Skeletal muscle tissue (tissue), 4 donors: ENCODE results near the gene RPP40. TPM values are rescaled to one million over a fixed set of nuclear protein-coding genes. Genes with fewer than 3 reads are reported as not detected.
"Not testable (repeated sequence)": the region's sequence is repeated elsewhere in the genome, so short reads cannot be mapped to it uniquely, and the experiment has no call there.

ENCODE experiments used
- H3K27ac ChIP-seq: one replicate; pipeline ENCODE4 v1.7.0; 2013; ENCODE audit warnings: mild to moderate bottlenecking, low read depth, low read length, inconsistent platforms
- H3K27me3 ChIP-seq, 3 donors: one replicate each; pipeline ENCODE4 v1.7.0; 2013; ENCODE audit warnings: low read length in 3 of 3; ENCODE audit not compliant: control insufficient read depth in 3 of 3, insufficient read depth in 3 of 3
- H3K36me3 ChIP-seq, 3 donors: one replicate each; pipeline ENCODE4 v1.7.0; 2013; ENCODE audit warnings: low read length in 3 of 3; ENCODE audit not compliant: control insufficient read depth in 3 of 3, insufficient read depth in 3 of 3
- H3K4me1 ChIP-seq, 3 donors: one replicate each; pipeline ENCODE4 v1.7.0; 2013; ENCODE audit warnings: low read length in 3 of 3, mild to moderate bottlenecking in 3 of 3; ENCODE audit not compliant: control insufficient read depth in 3 of 3, insufficient read depth in 3 of 3
- H3K4me3 ChIP-seq, 3 donors: one replicate each; pipeline ENCODE4 v1.7.0; 2013; ENCODE audit warnings: low read length in 3 of 3
- H3K9ac ChIP-seq, 3 donors: one replicate each; pipeline ENCODE4 v1.7.0; 2013; ENCODE audit warnings: low read length in 3 of 3, mild to moderate bottlenecking in 3 of 3, moderate library complexity in 2 of 3, low read depth in 1 of 3
- H3K9me3 ChIP-seq, 3 donors: one replicate each; pipeline ENCODE4 v1.7.0; 2013; ENCODE audit warnings: low read length in 3 of 3; ENCODE audit not compliant: control insufficient read depth in 3 of 3
- total RNA-seq: library from RNA; depleted of rRNA; stranded (reverse); fragments of >200 nt; gene quantifications from one replicate; pipeline ENCODE4 v1.2.3, GENCODE V29; 2014
- donor health status: Osteomylitis.

Gene RPP40
- total RNA-seq, 1 donor from 2014 or later, result 9.9 TPM

GRCh38 chr6:5034736-5035135, 30.9 kb upstream of the RPP40 start:
- no peaks in the 10 kb centered on the region for H3K4me1 ChIP-seq
- no peaks in the 10 kb centered on the region for H3K36me3 ChIP-seq
- H3K27me3 ChIP-seq, result no peaks in the 10 kb centered on the region
- no peak overlapping the region for H3K27ac ChIP-seq
- H3K4me3 ChIP-seq, result no peak overlapping the region
- H3K9ac ChIP-seq, result no peak overlapping the region
- H3K9me3 ChIP-seq, result no peaks in the 10 kb centered on the region

GRCh38 chr6:5034328-5034727, 30.5 kb upstream of the RPP40 start:
- Histone ChIP-seq H3K27me3 (no peaks in the 10 kb centered on the region), H3K27ac (no peak overlapping the region), H3K4me3 (no peak overlapping the region), H3K4me1 (no peaks in the 10 kb centered on the region), H3K36me3 (no peaks in the 10 kb centered on the region), H3K9ac (no peak overlapping the region), H3K9me3 (no peaks in the 10 kb centered on the region)

- not testable (repeated sequence) for H3K4me3 ChIP-seq, H3K36me3 ChIP-seq, H3K27ac ChIP-seq, H3K4me1 ChIP-seq, H3K9ac ChIP-seq, H3K9me3 ChIP-seq, H3K27me3 ChIP-seq
Measured at GRCh38 chr6:5033214-5033904, 29.5 kb upstream of the RPP40 start.

- H3K4me1 ChIP-seq, H3K27ac ChIP-seq, H3K9ac ChIP-seq, H3K9me3 ChIP-seq, H3K4me3 ChIP-seq, H3K27me3 ChIP-seq, H3K36me3 ChIP-seq: not testable (repeated sequence)
Measured at GRCh38 chr6:5032706-5033105, 28.9 kb upstream of the RPP40 start.

GRCh38 chr6:5031150-5031549, 27.3 kb upstream of the RPP40 start:
- Histone ChIP-seq H3K36me3 (no peaks in the 10 kb centered on the region), H3K4me3 (no peak overlapping the region), H3K4me1 (peaks cover 2 to 5% (median 4%) of the 10 kb centered on the region in 3 donors), H3K27ac (no peak overlapping the region), H3K27me3 (no peaks in the 10 kb centered on the region), H3K9ac (no peak overlapping the region), H3K9me3 (no peaks in the 10 kb centered on the region)

- no peak overlapping the region for H3K9ac ChIP-seq
- H3K9me3 ChIP-seq, result no peaks in the 10 kb centered on the region
- peaks cover 4 to 6% (median 4%) of the 10 kb centered on the region in 3 donors for H3K4me1 ChIP-seq
- H3K27ac ChIP-seq, result no peak overlapping the region
- H3K27me3 ChIP-seq, result no peaks in the 10 kb centered on the region
- no peaks in the 10 kb centered on the region for H3K36me3 ChIP-seq
- H3K4me3 ChIP-seq, result no peak overlapping the region
Measured at GRCh38 chr6:5030596-5031136, 26.8 kb upstream of the RPP40 start.

GRCh38 chr6:5029609-5030008, 25.8 kb upstream of the RPP40 start:
- H3K27me3 ChIP-seq, result no peaks in the 10 kb centered on the region
- H3K4me1 ChIP-seq, result peaks cover 4 to 10% (median 4%) of the 10 kb centered on the region in 3 donors
- H3K4me3 ChIP-seq, result no peak overlapping the region
- H3K9ac ChIP-seq, result no peak overlapping the region
- no peaks in the 10 kb centered on the region for H3K9me3 ChIP-seq
- no peaks in the 10 kb centered on the region for H3K36me3 ChIP-seq
- H3K27ac ChIP-seq, result no peak overlapping the region

- no peaks in the 10 kb centered on the region for H3K36me3 ChIP-seq
- no peak overlapping the region for H3K9ac ChIP-seq
- no peaks in the 10 kb centered on the region for H3K9me3 ChIP-seq
- H3K27ac ChIP-seq, result no peak overlapping the region
- peaks cover 4 to 10% (median 4%) of the 10 kb centered on the region in 3 donors for H3K4me1 ChIP-seq
- no peak overlapping the region for H3K4me3 ChIP-seq
- no peaks in the 10 kb centered on the region for H3K27me3 ChIP-seq
Measured at GRCh38 chr6:5028921-5029320, 25.1 kb upstream of the RPP40 start.

GRCh38 chr6:5028301-5028700, 24.5 kb upstream of the RPP40 start:
- Histone ChIP-seq H3K27me3 (no peaks in the 10 kb centered on the region), H3K4me3 (no peak overlapping the region), H3K4me1 (peaks cover 4 to 10% (median 4%) of the 10 kb centered on the region in 3 donors), H3K9ac (no peak overlapping the region), H3K27ac (no peak overlapping the region), H3K36me3 (no peaks in the 10 kb centered on the region), H3K9me3 (no peaks in the 10 kb centered on the region)

GRCh38 chr6:5025911-5026819, 22.3 kb upstream of the RPP40 start:
- H3K4me1 ChIP-seq, result peaks cover 4 to 10% (median 4%) of the 10 kb centered on the region in 3 donors
- peak overlapping the region; percentile 74 to 83 (median 81) for H3K9ac ChIP-seq
- no peaks in the 10 kb centered on the region for H3K9me3 ChIP-seq

More at GRCh38 chr6:5025911-5026819, 22.3 kb upstream of the RPP40 start:
- Histone ChIP-seq H3K27ac (peak overlapping the region; percentile 66), H3K27me3 (no peaks in the 10 kb centered on the region), H3K4me3 (peak overlapping the region; percentile 75 to 83 (median 81)), H3K36me3 (no peaks in the 10 kb centered on the region)
